HL-60 (cell line): Measurements from ENCODE around the gene ZFP57.
A peak's percentile ranks its signal among the peaks of the same experiment; 100 is the strongest.

ENCODE experiments used
- DNase-seq, 2 experiments: peaks; one replicate each; pipeline ENCODE4 v3.0.0-alpha.2; 2010 to 2020; ENCODE audit warnings: low read depth in 1 of 2, low spot score in 1 of 2
- H3K27ac ChIP-seq: fragments of 250-450 bp; sonication (Bioruptor Pico); replicated peaks from 2 replicates; pipeline ENCODE4 v1.5.1; 2020; ENCODE audit warnings: mild to moderate bottlenecking, moderate library complexity
- H3K27me3 ChIP-seq: fragments of 250-450 bp; sonication (Bioruptor Pico); 2 replicates; pipeline ENCODE4 v1.5.1; 2021; ENCODE audit warnings: mild to moderate bottlenecking, moderate library complexity; ENCODE audit not compliant: insufficient read depth, poor library complexity, severe bottlenecking
- H3K4me3 ChIP-seq: replicated peaks from 2 replicates; pipeline ENCODE4 v1.5.1; 2011; ENCODE audit warnings: mild to moderate bottlenecking, control low read depth, low read length; ENCODE audit not compliant: insufficient read depth
- GABPA ChIP-seq: IDR thresholded peaks from 2 replicates; pipeline ENCODE4 v1.6.1; 2012; ENCODE audit warnings: low read depth
- POLR2AphosphoS5 ChIP-seq: IDR thresholded peaks from 2 replicates; pipeline ENCODE4 v1.6.1; 2012; ENCODE audit warnings: low read depth
- REST ChIP-seq: IDR thresholded peaks from 2 replicates; pipeline ENCODE4 v1.6.1; 2012; ENCODE audit warnings: low read depth; ENCODE audit not compliant: insufficient replicate concordance
- SPI1 ChIP-seq: IDR thresholded peaks from 2 replicates; pipeline ENCODE4 v1.6.1; 2012; ENCODE audit warnings: low read depth, mild to moderate bottlenecking, borderline replicate concordance
- TF ChIP-seq, protein P1 (sequence below): IDR thresholded peaks from one replicate; pipeline ENCODE4 v1.5.1; 2011; ENCODE audit warnings: low read length, control low read depth, inconsistent platforms; ENCODE audit not compliant: insufficient read depth

ZFP57 gene

DNA sequence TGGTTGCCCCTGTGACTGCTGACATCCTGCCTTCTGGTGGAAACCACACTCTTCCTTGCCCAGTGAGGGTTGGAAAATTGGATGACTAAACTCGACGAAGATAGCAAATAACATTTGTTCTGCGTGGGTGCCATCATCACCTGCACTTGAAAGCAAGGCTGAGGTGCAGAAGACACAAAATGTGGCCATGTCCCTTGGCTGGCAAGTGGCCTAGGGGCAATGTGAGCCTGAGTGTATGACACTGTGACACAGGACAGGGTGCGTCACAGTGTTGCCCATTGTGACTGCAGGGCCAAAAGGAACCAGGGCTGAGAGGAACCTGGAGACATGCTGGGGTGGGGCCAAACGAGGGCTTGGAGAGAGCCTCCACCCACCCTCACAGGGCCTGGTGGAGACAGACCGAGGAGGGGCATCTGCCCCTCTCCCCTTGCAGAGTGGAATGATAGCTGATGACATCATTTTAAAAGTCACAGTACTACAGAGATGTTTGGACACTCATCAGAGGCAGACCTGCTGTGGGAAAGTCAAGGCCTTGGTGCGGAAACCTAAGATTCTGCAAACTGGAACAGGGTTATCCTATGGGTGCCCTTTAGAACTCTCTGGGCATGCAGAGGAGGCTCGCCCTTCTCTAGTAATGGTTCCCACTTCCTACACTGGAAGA, 29.5 kb upstream of the ZFP57 start:
- DNase-seq = no peak
- TF ChIP-seq SPI1 (no peak), POLR2AphosphoS5 (no peak), GABPA (no peak)
- TF ChIP-seq, protein P1, sequence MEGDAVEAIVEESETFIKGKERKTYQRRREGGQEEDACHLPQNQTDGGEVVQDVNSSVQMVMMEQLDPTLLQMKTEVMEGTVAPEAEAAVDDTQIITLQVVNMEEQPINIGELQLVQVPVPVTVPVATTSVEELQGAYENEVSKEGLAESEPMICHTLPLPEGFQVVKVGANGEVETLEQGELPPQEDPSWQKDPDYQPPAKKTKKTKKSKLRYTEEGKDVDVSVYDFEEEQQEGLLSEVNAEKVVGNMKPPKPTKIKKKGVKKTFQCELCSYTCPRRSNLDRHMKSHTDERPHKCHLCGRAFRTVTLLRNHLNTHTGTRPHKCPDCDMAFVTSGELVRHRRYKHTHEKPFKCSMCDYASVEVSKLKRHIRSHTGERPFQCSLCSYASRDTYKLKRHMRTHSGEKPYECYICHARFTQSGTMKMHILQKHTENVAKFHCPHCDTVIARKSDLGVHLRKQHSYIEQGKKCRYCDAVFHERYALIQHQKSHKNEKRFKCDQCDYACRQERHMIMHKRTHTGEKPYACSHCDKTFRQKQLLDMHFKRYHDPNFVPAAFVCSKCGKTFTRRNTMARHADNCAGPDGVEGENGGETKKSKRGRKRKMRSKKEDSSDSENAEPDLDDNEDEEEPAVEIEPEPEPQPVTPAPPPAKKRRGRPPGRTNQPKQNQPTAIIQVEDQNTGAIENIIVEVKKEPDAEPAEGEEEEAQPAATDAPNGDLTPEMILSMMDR = no peak

DNA sequence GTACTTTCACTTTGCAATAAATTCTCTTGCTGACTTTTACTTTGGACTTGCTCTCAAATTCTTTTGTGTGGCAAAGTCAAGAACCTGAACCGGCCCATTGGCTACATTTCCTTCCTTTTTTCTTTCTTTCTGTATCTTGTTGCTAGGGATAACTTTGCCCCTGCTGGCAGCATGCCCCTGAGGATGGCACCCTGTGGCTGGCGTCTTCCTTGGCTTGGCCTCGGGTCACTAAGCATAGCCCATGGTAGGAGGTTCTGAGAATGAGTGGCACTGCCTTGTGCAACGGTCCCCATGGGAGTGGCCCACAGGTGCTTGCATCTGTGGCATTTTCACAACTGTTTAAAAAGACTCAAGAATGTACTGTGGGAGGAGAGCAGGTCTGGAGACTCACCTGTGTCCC, 28.2 kb upstream of the ZFP57 start:
- Histone ChIP-seq H3K27ac (no peak overlapping the region), H3K4me3 (no peak overlapping the region), H3K27me3 (peaks cover 5% of the 10 kb centered on the region)
- TF ChIP-seq REST (no peak), POLR2AphosphoS5 (no peak), GABPA (no peak), SPI1 (no peak)
- TF ChIP-seq, protein P1 = no peak
- no peak for DNase-seq

More for the DNA sequence above, 29.5 kb upstream of the ZFP57 start:
- no peak overlapping the region for H3K4me3 ChIP-seq
- peaks cover 5% of the 10 kb centered on the region for H3K27me3 ChIP-seq
- H3K27ac ChIP-seq = no peak overlapping the region

GRCh38 chr6:29708432-29709179, 27.7 kb upstream of the ZFP57 start:
- no peak for TF ChIP-seq POLR2AphosphoS5
- Histone ChIP-seq H3K4me3 (no peak overlapping the region), H3K27ac (no peak overlapping the region), H3K27me3 (peaks cover 5% of the 10 kb centered on the region)
- no peak for DNase-seq

DNA sequence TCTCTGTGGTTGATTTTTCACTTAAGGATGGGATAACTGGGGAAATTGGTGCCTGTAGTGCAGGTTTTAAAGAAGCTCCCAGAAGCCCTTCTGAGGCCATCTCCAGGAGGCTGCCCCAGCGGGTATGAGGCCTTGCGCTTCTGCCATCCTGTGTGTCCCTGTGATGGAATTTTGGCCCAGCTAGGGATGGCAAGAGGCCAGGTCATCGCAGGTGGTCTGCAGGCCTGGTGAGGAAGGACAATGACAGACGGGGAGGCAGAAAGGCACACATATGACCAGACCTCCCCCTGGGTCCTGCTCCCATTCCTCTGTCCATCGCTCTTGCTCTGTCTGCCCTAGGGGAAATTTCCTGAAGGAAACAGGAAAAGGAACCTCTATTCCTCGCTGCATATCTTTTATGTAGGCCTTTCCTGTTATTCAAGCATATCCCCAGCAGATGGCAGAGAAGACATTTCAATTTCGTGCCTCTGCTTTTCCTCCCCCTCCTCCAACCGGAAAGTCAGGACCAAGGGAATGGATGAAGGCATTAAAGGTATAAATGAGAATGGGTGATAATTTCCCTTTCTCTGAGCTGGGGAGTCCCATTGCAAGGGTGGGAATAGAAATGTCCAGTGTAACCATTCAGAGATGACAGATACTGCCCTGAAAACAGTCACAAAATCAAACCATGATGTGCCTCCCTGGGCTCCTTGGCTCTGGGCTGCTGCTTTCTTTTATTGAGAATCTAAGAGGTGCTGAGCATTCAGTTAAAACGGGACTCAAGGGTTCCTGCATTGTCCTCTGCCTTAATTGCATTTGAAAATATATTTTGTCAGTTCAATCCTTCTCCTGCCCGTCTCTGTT, 24.7 kb upstream of the ZFP57 start:
- Histone ChIP-seq H3K27ac (no peak overlapping the region), H3K4me3 (no peak overlapping the region), H3K27me3 (peaks cover 5% of the 10 kb centered on the region)
- TF ChIP-seq, protein P1 = peak; percentile 8
- no peak for TF ChIP-seq REST
- no peak for TF ChIP-seq SPI1
- DNase-seq = no peak
